Naive B cell (primary cell): ENCODE results near the gene FBXO7. TPM values are rescaled to one million over a fixed set of nuclear protein-coding genes. Genes with fewer than 3 reads are reported as not detected.

ENCODE experiments used
- ATAC-seq, 2 donors: fragments of 150-1000 bp; cut with Tn5 transposase; 2 replicates each; pipeline ENCODE4 v1.10.0; 2021; ENCODE audit warnings: low read depth in 2 of 2, mild to moderate bottlenecking in 2 of 2, moderate library complexity in 2 of 2
- DNase-seq: peaks from one replicate; pipeline ENCODE4 v3.0.0; 2022
- H3K27ac Mint-ChIP-seq, 6 donors: one replicate each; pipeline ENCODE4 v1.8.0; 2020 to 2022; ENCODE audit warnings: mild to moderate bottlenecking in 6 of 6, mixed read lengths in 6 of 6, moderate library complexity in 5 of 6, inconsistent platforms in 2 of 6
- H3K27me3 Mint-ChIP-seq, 3 donors: one replicate each; pipeline ENCODE4 v1.8.0; 2021 to 2022; ENCODE audit warnings: mixed read lengths in 3 of 3, mild to moderate bottlenecking in 1 of 3
- H3K36me3 Mint-ChIP-seq, 2 donors: one replicate each; pipeline ENCODE4 v1.8.0; 2020 to 2022; ENCODE audit warnings: mixed read lengths in 2 of 2, inconsistent platforms in 1 of 2, mild to moderate bottlenecking in 1 of 2
- H3K4me1 Mint-ChIP-seq, 3 donors: one replicate each; pipeline ENCODE4 v1.8.0; 2020 to 2022; ENCODE audit warnings: mixed read lengths in 3 of 3, inconsistent platforms in 1 of 3, mild to moderate bottlenecking in 1 of 3, moderate library complexity in 1 of 3
- H3K4me3 Mint-ChIP-seq, 8 donors: one replicate each; pipeline ENCODE4 v1.8.0; 2020 to 2022; ENCODE audit warnings: mild to moderate bottlenecking in 8 of 8, mixed read lengths in 8 of 8, moderate library complexity in 8 of 8, inconsistent platforms in 2 of 8
- H3K9me3 Mint-ChIP-seq, 7 donors: one replicate each; pipeline ENCODE4 v1.8.0; 2020 to 2022; ENCODE audit warnings: mixed read lengths in 7 of 7, mild to moderate bottlenecking in 5 of 7, inconsistent platforms in 2 of 7, moderate library complexity in 1 of 7
- polyA plus RNA-seq, 6 donors: library from polyadenylated mRNA; unstranded; fragments of 300-500 nt; fragmentation: Illumina TruSeq; gene quantifications; one replicate each; pipeline ENCODE4 v1.2.3, GENCODE V29; 2021; ENCODE audit warnings: low read depth in 6 of 6

Gene FBXO7
- polyA plus RNA-seq, 6 donors from 2014 or later: 141 to 196 (median 160) TPM

DNA sequence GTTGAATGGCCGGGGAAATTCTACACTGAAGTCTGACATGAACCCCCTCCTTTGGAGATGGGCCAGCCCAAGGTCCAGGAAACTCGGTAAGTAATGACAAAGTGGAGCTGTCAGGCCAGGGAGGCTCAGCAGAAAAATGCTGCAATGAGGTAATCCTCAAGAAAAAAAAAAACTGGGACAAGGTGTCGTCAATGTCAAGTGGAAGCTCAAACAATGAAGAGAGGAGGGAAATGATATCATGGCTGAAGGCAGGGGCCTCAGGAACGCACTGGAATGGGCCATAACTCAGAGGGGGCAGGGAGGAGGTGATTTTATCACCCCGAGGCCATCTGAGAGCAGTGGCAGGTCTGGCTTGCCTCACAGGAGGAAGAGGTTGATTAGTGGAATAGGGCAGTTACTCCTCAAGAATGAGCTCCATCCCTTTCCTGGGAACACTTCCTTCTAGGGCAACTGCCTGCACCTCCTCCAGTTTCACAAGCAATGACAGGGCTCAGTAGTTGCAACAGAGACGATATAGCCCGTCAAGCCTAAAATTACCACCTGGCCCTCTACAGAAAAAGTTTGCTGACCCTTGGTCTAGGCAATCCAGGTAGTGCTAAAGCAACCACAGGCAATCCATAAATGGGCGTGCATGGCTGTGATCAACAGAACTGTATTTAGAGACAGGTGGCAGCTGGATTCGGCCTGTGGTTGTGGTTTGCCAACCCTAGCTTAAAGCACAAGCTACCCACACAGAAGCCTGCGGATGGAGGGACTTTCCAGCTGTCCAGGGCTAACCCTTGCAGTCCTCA, 65.2 kb downstream of the FBXO7 start:
- no peak overlapping the region for H3K27ac Mint-ChIP-seq
- peaks cover 0 to 5% (median 2%) of the 10 kb centered on the region in 7 donors for H3K9me3 Mint-ChIP-seq
- DNase-seq (no peak), ATAC-seq (no peak)
- peak overlapping the region in 1 of 8 donors; percentile 0 for H3K4me3 Mint-ChIP-seq
- H3K27me3 Mint-ChIP-seq: peaks cover 6 to 33% (median 7%) of the 10 kb centered on the region in 3 donors
- no peaks in the 10 kb centered on the region for H3K4me1 Mint-ChIP-seq
- H3K36me3 Mint-ChIP-seq: peaks cover 6 to 10% of the 10 kb centered on the region in 2 donors

DNA sequence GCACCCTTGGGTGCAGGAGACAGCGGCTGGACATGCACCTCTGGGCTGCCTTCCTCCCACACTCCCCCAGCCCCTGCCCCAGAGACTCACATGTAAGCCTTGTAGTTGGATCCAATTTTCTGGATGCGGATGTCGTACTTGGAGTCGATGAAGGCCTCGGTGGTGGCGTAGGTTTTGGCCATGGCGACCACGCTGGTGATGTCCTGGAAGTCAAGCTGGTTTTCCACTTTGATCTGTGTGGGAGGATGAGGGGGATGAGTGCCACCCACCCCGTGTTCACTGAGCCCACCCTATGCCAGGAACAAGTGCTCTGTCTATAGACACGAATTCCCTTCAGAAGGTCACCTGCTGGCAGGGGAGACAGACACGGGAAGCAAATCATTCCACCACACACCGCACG, 66.9 kb downstream of the FBXO7 start:
- no peak for DNase-seq
- H3K4me3 Mint-ChIP-seq: no peak overlapping the region
- peaks cover 6 to 10% of the 10 kb centered on the region in 2 donors for H3K36me3 Mint-ChIP-seq
- H3K4me1 Mint-ChIP-seq: no peaks in the 10 kb centered on the region
- H3K27me3 Mint-ChIP-seq: peaks cover 6 to 35% (median 7%) of the 10 kb centered on the region in 3 donors
- peak overlapping the region in 1 of 6 donors; percentile 92 for H3K27ac Mint-ChIP-seq
- no peak for ATAC-seq
- H3K9me3 Mint-ChIP-seq: peaks cover 0 to 5% (median 2%) of the 10 kb centered on the region in 7 donors

DNA sequence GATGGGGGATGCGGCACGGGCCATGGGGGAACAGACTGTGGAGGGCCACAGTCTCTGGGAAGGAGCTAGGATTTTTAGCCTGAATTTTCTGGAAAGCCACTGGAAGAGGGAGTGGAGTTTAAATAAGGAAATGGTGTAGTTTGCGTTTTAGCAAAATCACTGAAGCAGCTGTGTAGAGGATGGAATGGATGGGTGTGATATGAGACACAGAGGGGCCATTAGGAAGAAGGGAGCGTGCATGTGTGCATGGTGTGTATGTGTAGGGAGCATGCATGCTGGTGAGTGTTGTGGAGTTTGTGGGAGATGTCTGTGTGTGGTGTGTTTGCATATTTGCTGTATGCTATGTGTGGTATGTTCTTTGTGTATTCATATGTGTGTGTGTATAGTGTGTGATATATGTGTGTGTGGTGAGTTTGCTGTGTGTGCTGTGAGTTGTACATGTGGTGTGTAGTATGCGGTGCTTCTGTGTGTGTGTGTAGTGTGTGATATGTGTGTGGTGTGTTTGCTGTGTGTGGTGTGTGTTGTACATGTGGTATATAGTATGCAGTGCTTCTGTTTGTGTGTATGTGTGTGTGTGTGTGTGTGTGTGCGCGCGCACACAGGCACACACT, 67.6 kb downstream of the FBXO7 start:
- H3K27ac Mint-ChIP-seq: peak overlapping the region in 1 of 6 donors; percentile 92
- no peak for ATAC-seq

DNA sequence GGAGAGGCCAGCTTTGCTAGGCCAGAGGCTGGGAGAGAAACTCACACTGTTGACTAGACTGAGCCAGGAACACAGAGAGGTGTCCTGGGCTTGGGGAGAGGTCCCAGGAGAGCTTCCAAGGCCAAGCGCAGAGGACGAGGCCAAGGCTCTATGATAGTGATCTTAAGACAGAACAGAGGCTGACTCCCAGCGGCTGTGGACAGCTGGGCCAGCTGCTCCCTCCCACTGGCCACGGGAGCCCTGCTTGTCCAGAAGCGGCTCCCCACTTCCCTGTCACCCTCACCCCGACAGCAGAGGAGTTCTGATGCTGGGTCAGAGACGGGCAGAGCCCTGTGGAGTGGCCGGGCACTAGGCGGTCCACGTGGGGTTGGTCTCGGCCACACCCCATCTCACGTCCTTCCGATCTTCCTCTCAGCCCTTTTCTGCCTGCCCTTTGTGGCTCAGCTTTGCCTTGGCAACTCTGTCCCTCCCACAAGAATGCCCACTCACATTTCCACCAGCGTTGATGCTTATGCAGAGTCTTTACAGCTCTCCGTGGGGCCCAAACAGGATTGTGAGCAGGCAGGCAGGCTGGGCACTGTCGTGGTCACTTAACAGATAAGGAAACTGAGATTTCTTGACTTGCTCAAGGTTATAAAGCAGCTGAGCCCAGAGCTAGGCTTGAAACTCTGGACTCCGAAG, 68.2 kb downstream of the FBXO7 start:
- no peak for DNase-seq
- ATAC-seq: no peak
- peaks cover 10% of the 10 kb centered on the region in 2 donors for H3K36me3 Mint-ChIP-seq
- peaks cover 11 to 48% (median 12%) of the 10 kb centered on the region in 3 donors for H3K27me3 Mint-ChIP-seq
- H3K27ac Mint-ChIP-seq: no peak overlapping the region
- peaks cover 0 to 5% (median 0%) of the 10 kb centered on the region in 7 donors for H3K9me3 Mint-ChIP-seq
- H3K4me3 Mint-ChIP-seq: no peak overlapping the region
- no peaks in the 10 kb centered on the region for H3K4me1 Mint-ChIP-seq

More for the DNA sequence above, 67.6 kb downstream of the FBXO7 start:
- DNase-seq: no peak
- H3K4me1 Mint-ChIP-seq: no peaks in the 10 kb centered on the region
- H3K4me3 Mint-ChIP-seq: no peak overlapping the region
- peaks cover 0 to 5% (median 2%) of the 10 kb centered on the region in 7 donors for H3K9me3 Mint-ChIP-seq
- peaks cover 6 to 42% (median 12%) of the 10 kb centered on the region in 3 donors for H3K27me3 Mint-ChIP-seq
- H3K36me3 Mint-ChIP-seq: peaks cover 7 to 10% of the 10 kb centered on the region in 2 donors

DNA sequence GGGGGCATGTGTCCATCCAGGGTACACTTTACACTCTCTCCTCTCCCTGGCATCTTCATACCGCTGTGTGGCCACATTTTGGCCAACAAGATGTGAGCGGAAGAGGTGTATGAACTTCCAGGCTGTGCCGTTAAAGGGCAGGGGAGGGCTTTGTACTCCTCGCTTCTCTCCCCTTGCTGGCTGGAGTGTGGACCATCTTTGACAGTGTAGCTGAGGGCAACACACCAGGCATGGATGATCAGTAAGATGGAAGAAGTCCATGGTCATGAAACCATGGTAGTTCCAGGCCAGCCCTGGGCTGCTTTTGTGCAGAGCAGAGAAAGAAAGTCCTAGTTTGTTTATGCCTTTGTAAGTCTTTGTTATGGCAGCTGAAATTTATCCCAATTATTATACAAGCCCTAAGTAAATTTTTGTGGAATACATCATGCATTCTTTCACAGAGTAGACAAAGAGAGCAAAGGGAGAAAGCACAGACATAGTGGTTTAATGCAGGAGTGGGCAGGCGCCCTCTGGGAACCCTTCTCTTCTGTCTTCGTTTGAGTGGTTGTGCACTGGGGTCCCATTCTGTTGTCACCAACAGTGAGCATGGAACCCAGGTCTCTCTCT, 70.4 kb downstream of the FBXO7 start:
- DNase-seq: no peak
- no peak for ATAC-seq
- no peak overlapping the region for H3K4me3 Mint-ChIP-seq
- no peak overlapping the region for H3K27ac Mint-ChIP-seq
- peaks cover 0 to 3% (median 0%) of the 10 kb centered on the region in 7 donors for H3K9me3 Mint-ChIP-seq
- peaks cover 0 to 4% of the 10 kb centered on the region in 2 donors for H3K36me3 Mint-ChIP-seq
- H3K27me3 Mint-ChIP-seq: peaks cover 11 to 37% (median 13%) of the 10 kb centered on the region in 3 donors
- H3K4me1 Mint-ChIP-seq: no peaks in the 10 kb centered on the region

DNA sequence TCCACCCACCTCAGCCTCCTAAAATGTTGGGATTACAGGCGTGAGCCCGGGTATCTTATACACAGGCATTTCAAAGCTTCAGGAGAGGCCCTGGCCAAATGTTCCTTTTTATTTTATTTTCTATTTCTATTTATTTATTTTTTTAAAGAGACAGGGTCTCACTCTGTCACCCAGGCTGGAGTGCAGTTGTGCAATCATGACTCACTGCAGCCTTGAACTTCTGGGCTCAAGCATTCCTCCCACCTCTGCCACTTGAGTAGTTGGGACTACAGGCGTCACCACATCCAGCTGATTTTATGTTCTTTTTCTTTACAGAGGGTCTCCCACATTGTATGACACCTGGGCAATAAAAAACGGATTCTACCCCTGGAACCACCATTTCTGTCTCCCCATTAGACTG, 71.2 kb downstream of the FBXO7 start:
- Mint-ChIP-seq H3K4me1 (no peaks in the 10 kb centered on the region), H3K27me3 (peaks cover 11 to 37% (median 13%) of the 10 kb centered on the region in 3 donors), H3K27ac (no peak overlapping the region), H3K9me3 (peaks cover 0 to 3% (median 0%) of the 10 kb centered on the region in 7 donors), H3K36me3 (peaks cover 0 to 4% of the 10 kb centered on the region in 2 donors), H3K4me3 (no peak overlapping the region)
- ATAC-seq (no peak), DNase-seq (no peak)

DNA sequence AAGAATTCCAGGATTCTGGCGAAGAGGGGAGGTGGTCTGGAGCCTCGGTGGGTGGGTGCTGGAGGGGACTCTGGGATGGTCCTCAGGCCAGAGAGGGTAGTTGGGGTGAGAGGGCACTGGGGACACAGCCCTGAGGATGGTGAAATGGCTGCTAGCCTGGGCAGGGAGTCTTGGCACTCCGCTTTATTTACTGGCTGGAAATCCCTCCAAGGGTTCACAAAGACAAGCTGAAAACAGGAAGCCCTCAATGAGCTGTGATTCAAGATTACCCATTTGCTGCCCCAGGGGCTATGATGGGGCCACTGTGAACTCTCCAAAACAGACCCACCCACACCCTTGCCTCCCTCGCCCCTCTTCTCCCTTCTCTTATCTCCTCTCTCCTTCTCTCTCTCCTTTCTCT, 71.9 kb downstream of the FBXO7 start:
- H3K4me1 Mint-ChIP-seq: no peaks in the 10 kb centered on the region
- no peak for ATAC-seq
- H3K4me3 Mint-ChIP-seq: no peak overlapping the region
- H3K9me3 Mint-ChIP-seq: peaks cover 0 to 3% (median 0%) of the 10 kb centered on the region in 7 donors
- H3K27me3 Mint-ChIP-seq: peaks cover 11 to 35% (median 13%) of the 10 kb centered on the region in 3 donors
- peak overlapping the region in 1 of 6 donors; percentile 27 for H3K27ac Mint-ChIP-seq
- peaks cover 0 to 4% of the 10 kb centered on the region in 2 donors for H3K36me3 Mint-ChIP-seq
- no peak for DNase-seq

DNA sequence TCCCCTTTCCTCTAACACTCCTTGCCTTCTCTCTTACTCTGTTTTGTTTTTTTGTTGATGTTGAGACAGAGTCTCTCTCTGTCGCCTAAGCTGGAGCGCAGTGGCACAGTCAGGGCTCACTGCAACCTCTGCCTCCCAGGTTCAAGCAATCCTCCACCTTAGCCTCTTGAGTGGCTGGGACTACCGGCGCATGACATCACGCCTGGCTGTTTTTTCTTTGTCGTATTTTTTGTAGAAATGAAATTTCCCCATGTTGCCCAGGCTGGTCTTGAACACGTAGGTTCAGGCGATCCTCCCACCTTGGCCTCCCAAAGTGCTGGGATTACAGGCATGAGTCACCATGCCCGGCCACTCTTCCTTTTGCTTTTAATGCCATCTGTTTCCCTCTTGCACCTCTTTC, 72.3 kb downstream of the FBXO7 start:
- peaks cover 11 to 31% (median 12%) of the 10 kb centered on the region in 3 donors for H3K27me3 Mint-ChIP-seq
- peaks cover 0 to 4% of the 10 kb centered on the region in 2 donors for H3K36me3 Mint-ChIP-seq
- H3K27ac Mint-ChIP-seq: peak overlapping the region in 1 of 6 donors; percentile 19
- no peak overlapping the region for H3K4me3 Mint-ChIP-seq
- H3K9me3 Mint-ChIP-seq: peaks cover 0 to 3% (median 0%) of the 10 kb centered on the region in 7 donors
- ATAC-seq: no peak
- no peak for DNase-seq
- H3K4me1 Mint-ChIP-seq: no peaks in the 10 kb centered on the region

DNA sequence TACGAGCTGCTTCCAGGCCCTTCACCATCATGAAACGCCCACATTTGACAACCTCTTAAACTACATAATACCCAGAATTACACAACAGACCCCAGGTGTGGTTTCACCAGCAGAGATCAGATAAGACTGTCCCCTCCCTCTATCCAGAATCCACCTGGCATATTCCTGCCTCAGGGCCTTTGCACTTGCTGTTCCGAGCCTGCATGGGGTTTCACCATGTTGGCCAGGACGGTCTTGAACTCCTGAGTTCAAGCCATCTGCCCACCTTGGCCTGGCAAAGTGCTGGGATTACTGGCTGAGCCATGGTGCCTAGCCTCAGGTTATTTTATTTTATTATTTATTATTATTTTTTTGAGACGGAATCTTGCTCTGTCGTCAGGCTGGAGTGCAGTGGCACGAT, 73.4 kb downstream of the FBXO7 start:
- DNase-seq (no peak), ATAC-seq (no peak)
- Mint-ChIP-seq H3K4me3 (no peak overlapping the region), H3K4me1 (no peaks in the 10 kb centered on the region), H3K36me3 (peaks cover 0 to 4% of the 10 kb centered on the region in 2 donors), H3K9me3 (peaks cover 0 to 3% (median 0%) of the 10 kb centered on the region in 7 donors), H3K27me3 (peaks cover 8 to 23% (median 11%) of the 10 kb centered on the region in 3 donors), H3K27ac (no peak overlapping the region)

Other genes with a start within 250 kb of the FBXO7 start
- gene SLC5A4, start 219.5 kb upstream of the FBXO7 start, polyA plus RNA-seq: not detected
- gene RFPL3, start 116.9 kb upstream of the FBXO7 start, polyA plus RNA-seq: not detected
- 100 to 1,000 TPM; 105 to 139 (median 130) TPM for gene RTCB, start 62.6 kb upstream of the FBXO7 start, polyA plus RNA-seq
- not detected for gene BPIFC, start 10.4 kb upstream of the FBXO7 start, polyA plus RNA-seq